HG03159 (cell line): Measurements from ENCODE around the gene TMEM132D.

Experiments used
- ATAC-seq: cut with Tn5 transposase; IDR thresholded peaks from one replicate; pipeline ENCODE4 v1.9.1; 2021; ENCODE audit warnings: mild to moderate bottlenecking, moderate library complexity; ENCODE audit not compliant: unreplicated experiment

TMEM132D gene

GRCh38 chr12:129483111-129483893 lies 420.5 kb downstream of the TMEM132D start:
- ATAC-seq: no peak

GRCh38 chr12:129481921-129482320 lies 421.9 kb downstream of the TMEM132D start:
- ATAC-seq: no peak

GRCh38 chr12:129470196-129470595 lies 433.6 kb downstream of the TMEM132D start:
- ATAC-seq: no peak

- no peak for ATAC-seq
These were observed 436.1 kb downstream of the TMEM132D start for GRCh38 chr12:129467726-129468125.

- ATAC-seq: no peak
These were observed 436.5 kb downstream of the TMEM132D start for GRCh38 chr12:129467289-129467688.

GRCh38 chr12:129466499-129466898 lies 437.3 kb downstream of the TMEM132D start:
- no peak for ATAC-seq

DNA sequence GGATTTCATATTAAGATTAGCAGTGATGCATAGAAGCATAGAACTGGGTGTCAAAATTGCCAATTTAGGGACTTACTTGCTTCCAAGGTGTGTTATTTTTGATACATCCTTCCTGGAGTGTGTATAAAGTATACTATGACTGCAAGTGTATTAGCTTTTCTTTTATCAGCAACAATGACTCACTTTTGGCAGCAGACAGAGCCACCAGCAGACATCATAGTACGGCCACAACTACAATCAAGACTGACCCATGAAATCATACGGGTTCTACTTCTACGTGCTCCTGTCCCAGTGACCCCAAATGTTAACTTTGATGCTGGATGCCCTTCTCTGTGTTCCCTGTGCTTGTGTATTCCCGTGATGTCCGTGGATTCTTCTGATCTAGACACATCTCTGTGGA lies 443.9 kb downstream of the TMEM132D start:
- no peak for ATAC-seq

GRCh38 chr12:129446696-129447095 lies 457.1 kb downstream of the TMEM132D start:
- no peak for ATAC-seq

DNA sequence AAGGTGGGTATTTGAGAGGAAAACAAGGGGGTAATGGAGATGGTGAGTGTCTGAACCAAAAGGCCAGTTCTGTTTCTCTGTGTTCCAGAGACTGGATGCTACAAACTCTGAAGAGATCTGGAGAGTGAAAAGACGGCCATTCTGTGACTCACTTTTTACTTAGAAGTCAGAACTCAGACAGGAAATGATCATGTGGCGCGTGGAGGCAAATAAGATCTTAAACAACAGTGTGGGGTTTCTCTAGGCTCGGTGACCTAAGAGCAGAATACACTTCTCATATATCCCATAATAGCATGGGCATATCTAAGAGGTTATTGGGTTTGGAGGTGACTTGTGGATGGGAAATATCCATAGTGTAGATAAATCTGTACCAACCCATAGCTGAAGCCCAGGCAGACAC lies 463.5 kb downstream of the TMEM132D start:
- ATAC-seq: no peak

DNA sequence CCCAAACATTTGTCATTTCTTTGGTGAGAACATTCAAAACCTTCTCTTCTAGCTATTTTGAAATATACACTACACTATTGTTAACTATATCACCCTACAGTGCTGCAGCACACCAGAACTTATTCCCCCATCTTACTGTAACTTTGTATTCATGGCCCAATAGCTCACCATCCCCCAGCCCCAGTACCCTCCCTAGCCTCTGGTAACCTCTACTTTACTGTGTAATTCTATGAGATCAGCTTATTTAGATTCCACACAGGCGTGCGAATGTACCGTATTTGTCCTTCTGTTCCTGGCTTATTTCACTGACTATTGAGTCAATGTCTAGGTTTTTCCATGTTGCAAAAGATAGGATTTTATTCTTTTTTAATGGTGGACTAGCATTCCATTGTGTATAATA lies 469.0 kb downstream of the TMEM132D start:
- ATAC-seq: no peak

- no peak for ATAC-seq
These were observed 475.4 kb downstream of the TMEM132D start for GRCh38 chr12:129428240-129428936.

GRCh38 chr12:129423041-129423580 lies 480.7 kb downstream of the TMEM132D start:
- no peak for ATAC-seq

DNA sequence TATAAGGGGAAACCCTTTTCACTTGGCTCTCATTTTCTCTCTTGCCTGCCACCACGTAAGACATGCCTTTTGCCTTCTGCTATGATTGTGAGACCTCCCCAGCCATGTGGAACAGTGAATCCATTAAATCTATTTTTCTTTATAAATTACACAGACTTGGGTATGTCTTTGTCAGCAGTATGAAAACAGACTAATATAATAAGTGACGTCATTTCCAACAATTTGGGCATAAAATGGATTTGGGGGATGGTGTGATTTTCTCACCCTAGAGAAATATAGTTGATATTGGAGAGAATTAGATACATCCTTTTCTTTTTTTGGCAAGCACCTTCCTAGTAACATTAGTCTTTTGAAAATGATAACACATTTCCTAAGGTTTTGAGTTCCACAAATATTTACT lies 490.5 kb downstream of the TMEM132D start:
- ATAC-seq: no peak

DNA sequence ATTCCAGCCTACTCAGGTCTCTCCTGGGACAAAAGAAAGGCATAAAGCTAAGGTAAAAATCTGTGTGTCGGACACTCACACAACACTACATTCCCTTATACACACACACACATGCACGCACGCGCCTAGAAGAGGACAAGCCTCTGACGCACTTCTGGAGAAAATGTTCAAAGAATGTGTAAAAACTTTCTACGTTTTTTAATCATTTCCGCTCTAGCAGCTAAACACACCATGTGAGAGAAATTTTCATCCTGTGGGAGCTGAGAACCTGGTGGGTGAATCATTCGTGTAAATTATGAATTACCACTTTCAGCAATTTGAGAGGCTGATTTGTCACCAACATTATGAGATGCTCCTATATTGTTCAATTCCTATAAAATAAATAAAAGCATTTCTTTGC lies 494.5 kb downstream of the TMEM132D start:
- ATAC-seq: no peak

DNA sequence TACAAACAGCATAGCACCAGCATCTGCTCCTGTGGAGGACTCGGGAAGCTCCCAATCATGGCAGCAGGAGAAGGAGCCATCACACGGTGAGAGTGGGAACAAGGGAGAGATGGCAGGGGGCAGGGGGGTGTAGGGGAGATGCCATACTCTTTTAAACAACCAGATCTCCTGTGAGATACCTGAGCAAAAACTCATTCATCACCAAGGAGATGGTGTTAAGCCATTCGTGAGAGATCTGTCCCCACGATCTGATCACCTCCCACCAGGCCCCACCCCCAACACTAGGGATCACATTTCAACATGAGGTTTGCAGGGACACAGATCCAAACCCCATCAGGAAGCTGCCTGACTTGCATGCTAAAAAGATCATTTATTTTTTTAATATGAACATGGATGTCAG lies 499.3 kb downstream of the TMEM132D start:
- ATAC-seq: no peak

DNA sequence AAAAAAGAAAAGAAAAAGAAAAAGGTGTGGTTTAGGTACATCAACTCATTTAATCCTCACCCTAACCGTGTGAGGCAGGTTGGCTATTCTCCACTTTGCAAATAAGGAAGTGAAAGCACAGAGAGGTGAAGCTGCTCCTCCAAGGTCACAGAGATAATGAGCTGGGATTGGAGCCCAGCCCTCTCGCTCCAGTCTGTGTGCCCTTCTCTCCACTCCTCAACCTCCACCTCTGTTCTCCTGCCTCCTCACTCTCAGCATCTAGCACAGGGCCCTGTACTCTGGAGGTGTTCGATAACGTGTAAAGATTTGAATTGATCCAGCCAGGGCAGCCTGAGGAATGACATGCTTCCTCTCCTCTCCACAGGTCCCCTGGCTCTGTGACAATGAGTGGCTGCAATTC lies 502.3 kb downstream of the TMEM132D start:
- no peak for ATAC-seq

DNA sequence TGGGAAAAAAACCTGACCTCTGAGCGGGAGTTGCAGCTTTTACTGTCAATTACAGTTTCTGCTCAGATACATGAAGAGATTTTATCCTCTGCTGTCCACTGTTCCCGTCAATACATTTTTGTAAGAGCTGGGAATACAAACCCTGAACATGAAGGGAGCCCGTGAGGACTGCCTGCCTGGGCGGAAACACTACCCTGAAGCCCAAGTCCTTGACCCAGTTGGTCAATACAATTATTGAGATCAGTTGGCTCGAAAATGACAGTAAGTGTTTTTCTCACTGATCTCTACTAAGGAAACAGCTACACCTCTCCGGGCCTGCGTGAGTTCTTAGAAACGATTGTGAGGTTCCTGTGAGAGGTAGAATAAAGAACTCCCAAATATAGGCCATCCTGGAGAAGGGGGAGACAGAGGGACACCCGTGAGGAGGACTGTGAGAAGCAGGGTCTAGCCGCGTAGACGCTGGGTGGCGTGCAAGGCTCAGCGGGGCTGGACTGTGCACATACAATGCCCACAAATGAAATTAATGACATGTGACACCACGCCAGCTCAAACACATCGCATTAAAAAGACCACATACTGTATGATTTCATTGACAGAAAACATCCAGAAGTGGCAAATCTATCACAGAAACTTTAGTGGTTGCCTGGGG lies 509.5 kb downstream of the TMEM132D start:
- no peak for ATAC-seq

DNA sequence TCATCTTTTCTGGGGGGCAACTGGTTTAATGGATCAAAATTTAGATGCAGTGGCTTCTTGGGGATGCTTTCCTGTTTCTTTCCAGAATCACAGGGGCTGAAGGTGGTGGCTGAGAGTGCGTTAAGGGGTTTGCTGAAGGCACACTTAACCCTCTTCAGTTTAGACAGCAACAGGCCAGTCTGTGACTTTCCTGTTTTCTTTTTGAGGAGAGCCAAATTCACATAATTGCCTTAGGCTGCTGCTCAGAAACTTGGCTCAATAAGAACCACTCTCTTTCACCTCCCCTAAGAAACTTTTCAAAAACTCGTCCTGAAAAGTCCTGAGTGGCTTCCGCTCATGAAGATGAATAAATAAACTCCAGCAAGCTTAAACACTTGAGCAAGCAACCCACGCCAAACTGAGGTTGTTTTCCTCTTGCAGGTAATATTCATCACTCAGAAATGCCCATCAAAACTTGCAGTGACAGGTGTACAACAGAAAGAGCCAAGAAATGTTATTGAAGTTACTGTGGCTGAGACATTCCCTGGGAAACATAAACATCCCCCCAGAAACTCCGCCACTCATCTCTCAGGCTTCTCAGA lies 510.4 kb downstream of the TMEM132D start:
- no peak for ATAC-seq

- no peak for ATAC-seq
These were observed 518.2 kb downstream of the TMEM132D start for GRCh38 chr12:129385637-129385990.

- no peak for ATAC-seq
These were observed 519.9 kb downstream of the TMEM132D start for GRCh38 chr12:129383956-129384355.

DNA sequence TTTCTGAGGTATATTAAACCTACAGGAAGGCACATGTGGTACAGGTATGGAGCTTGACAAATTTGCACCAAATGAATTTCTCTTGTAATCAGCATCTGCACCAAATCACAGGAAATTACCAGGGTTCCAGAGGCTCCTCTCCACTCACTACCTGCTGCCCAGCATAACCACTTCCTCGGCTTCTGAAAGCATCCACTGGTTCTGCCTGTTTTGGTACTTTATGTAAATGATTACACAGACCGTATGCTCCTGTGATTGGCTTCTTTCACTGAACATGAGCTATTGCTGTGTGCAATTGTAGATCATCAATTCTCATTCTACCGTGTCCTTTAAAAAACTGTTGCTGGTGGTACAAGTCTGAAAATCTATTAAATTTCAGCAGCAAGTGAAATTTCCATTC lies 522.1 kb downstream of the TMEM132D start:
- no peak for ATAC-seq
